HG03439 (cell line): ENCODE data around the gene DNAJC1.
A peak's percentile ranks its signal among the peaks of the same experiment; 100 is the strongest.
"Not testable (repeated sequence)": the region's sequence is repeated elsewhere in the genome, so short reads cannot be mapped to it uniquely, and the experiment has no call there.

Source experiments
- ATAC-seq: cut with Tn5 transposase; IDR thresholded peaks from one replicate; pipeline ENCODE4 v1.9.1; 2021; ENCODE audit warnings: mild to moderate bottlenecking, moderate library complexity; ENCODE audit not compliant: unreplicated experiment

The DNAJC1 gene

DNA sequence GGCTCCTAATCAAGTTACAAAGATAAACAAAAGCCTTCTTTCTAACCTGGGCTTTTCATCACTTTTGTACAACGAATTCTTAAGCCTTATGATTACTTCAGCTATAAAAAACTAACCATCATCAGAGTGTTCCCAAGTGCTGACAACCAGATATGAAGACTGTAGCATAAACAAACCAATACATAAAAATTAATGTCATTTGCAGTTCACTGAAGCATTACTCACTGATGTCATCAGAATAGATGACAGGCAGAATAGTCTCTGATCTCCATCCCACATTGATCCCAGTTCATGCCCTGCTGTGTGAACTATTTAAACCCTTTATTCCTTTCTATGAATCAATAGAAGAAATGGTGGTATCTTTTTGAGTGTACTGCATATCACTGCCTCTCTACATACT lies 84.4 kb downstream of the DNAJC1 start:
- ATAC-seq = no peak

DNA sequence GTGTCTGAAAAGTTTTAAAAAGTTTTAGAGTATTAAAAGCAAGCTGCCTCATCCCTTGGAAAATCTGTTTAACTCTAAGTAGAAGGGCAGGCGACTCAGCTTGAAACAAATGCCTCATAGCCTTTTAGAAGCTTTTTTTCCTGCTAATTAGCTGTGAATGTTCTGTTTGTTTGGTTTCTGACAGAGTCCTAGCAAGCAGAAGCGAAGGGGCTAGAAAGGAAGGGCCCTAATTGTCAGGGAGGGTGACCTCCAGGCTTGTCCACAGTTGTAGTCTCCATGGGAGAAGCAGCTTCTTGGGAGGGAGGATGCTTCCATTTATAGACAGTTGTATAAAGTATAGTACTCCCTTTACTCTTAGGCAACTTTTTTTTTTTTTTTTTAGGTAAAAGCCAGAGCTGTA lies 90.9 kb downstream of the DNAJC1 start:
- ATAC-seq = no peak

- ATAC-seq = no peak
Observed at GRCh38 chr10:21910798-21911197, 92.7 kb downstream of the DNAJC1 start.

- ATAC-seq = no peak
Observed at GRCh38 chr10:21907436-21907835, 96.1 kb downstream of the DNAJC1 start.

GRCh38 chr10:21904930-21905329 lies 98.6 kb downstream of the DNAJC1 start:
- no peak for ATAC-seq

DNA sequence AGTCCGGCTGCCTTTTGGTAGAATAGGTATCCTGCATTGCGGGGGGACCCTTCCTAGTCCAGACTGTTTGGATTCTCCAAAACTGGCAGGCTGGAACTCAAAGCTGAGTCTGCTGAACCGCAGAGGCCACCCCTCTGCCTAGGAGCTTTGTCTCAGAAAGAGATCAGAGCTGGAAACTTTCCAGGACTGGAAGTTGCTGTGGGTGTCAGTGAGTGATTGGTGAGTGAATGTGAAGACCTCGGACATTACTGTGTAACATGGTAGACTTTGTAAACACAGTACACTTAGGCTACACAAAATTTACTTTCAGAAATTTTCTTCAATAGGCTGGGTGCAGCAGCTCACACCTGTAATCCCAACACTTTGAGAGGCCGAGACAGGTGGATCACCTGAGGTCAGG lies 103.8 kb downstream of the DNAJC1 start:
- no peak for ATAC-seq

DNA sequence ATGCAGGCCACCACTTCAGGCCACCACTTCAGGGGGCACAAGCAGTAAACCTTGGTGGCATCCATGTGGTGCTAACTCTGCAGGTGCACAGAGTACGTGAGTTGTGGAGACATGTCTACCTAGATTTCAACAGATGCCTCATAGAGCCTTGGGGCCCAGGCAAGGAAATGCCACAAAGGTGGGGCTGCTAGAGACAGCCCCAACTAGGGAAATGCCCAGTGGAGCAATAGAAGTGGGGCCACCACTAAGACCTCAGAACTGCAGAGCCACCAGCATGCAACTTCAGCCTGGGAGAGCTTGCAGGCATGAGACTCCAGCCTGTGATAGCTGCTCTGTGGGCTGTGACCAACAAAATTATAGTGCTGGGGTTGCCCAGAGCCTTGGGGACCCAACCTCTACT lies 107.6 kb downstream of the DNAJC1 start:
- ATAC-seq = no peak

GRCh38 chr10:21894648-21895342 lies 108.7 kb downstream of the DNAJC1 start:
- no peak for ATAC-seq

GRCh38 chr10:21891439-21891838 lies 112.1 kb downstream of the DNAJC1 start:
- no peak for ATAC-seq

GRCh38 chr10:21889477-21890275 lies 113.9 kb downstream of the DNAJC1 start:
- ATAC-seq = no peak

DNA sequence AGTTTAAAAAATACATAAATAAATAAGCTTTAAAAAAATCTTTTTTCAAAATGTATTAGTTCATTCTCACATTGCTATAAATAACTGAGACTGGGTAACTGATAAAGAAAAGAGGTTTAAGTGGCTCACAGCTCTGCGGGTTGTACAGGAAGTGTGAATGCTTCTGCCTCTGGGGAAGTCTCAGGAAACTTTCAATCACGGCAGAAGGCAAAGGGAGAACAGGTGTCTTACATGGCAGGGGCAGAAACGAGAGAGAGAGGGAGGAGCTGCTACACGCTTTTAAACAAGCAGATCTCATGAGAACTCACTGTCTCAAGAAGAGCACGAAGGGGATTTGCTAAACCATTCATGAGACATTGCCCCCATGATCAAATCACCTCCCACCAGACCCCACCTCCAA lies 114.6 kb downstream of the DNAJC1 start:
- peak; percentile 94 for ATAC-seq

DNA sequence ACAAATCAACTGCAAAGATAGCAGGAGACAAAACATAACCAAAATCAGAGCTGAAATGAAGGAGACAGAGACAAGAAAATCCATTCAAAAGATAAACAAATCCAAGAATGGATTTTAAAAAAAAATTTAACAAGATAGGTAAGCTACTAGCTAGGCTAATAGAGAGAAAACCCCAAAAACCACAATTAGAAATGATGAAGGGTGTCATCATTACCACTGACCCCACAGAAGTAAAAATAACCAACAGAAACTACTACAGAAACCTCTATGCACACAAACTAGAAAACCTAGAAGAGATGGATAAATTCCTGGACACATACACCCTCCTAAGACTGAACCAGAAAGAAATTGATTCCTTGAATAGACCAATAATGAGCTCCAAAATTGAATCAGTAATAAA lies 117.6 kb downstream of the DNAJC1 start:
- no peak for ATAC-seq

DNA sequence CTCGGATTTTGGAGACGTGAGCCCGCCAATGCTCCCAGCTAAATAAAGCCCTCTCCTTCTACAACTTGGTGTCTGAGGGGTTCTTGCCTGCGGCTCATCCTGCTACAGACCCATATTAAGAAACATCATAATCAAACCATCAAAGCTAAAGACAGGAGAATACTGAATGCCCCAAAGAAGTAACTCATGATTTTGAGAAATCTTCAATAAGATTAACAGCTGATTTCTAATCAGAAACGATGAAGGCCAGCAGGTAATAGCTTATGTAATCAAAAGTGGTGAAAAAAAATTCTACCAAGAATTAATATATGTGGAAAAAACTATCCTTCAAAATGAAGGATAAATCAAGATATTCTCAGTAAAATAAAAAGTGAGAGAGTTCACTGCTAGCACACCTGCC lies 130.3 kb downstream of the DNAJC1 start:
- ATAC-seq = no peak

DNA sequence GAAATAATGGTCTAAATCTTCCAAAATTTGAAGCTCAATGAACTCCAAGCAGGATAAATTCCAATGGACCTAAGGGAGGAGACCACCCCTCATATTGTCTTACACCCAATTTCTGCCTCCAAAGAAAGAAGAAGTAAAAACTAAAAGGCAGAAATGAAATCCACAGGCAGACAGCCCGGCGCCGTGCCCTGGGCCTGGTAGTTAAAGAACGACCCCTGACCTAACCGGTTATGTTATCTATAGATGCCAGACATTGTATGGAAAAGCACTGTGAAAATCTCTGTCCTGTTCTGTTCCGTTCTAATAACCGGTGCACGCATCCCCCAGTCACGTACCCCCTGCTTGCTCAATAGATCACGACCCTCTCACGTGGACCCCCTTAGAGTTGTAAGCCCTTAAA lies 130.8 kb downstream of the DNAJC1 start:
- not testable (repeated sequence) for ATAC-seq

DNA sequence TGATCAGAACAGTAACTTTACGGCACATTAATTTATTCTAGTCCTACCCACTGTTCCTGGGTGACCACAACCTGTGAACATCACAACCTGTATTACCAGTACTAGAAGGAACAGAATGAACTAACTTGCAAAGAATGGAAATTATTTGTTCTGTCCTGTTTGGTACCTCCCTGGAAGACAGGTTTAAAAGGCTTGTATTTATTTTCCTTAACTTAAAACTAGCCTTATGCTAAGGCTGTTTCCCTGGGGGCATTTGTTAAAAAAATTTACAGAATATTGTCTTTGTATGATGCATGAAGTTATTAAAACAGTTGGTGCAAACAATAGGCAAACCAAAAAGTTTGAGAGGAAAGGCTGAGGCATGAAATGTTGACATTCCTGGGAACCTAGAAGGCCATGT lies 132.7 kb downstream of the DNAJC1 start:
- ATAC-seq = no peak

DNA sequence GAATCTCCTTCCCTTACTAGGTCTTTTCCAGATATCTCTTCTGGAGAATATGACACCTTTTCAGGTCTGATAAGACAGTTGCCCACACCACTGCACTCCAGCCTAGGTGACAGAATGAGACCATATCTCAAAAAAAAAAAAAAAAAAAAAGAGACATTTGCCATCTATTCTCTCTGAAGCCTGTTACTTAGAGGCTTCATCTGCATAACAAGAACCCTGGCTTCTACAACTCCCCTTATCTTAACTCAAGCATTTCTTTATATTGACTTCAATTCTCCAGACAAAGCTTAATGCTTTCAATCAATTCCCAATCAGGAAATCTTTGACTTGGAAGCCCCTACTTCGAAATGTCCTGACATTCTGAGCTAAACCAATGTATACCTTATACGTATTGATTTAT lies 134.4 kb downstream of the DNAJC1 start:
- not testable (repeated sequence) for ATAC-seq

DNA sequence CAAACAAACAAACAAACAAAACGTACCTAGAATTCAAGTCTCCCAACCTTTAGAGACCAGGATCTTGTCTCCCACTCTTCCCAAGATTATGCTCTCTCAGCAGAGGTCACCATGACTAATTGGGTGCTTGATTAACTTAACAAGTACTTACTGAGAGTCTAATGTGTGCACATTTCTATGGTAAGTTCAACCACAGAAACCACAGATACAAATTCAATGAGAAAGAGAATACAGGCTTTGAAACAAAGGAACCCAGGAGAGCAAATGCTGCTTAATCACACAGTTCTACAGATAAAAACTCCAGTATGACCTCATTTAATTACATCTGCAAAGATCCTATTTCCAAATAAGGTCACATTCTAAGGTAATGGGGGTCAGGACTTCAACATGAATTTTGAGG lies 142.8 kb downstream of the DNAJC1 start:
- no peak for ATAC-seq

DNA sequence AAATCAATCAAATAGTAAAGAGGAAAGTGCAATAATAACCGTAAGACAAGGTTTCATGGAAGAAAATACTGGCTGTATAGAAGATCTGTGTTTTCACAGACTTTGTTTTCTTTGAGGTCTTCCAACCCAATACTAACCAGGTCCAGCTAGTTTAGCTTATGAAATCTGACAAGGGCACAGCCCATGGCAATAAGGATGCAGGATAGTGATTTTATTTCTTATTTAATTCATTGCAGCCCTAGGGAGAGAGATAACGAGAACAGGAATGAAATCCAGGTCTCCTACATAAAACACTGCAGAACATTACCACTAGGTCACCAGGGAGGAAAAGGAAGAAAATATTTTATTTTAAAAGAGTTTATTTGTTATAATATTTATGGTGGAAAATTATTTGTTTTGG lies 145.1 kb downstream of the DNAJC1 start:
- no peak for ATAC-seq

DNA sequence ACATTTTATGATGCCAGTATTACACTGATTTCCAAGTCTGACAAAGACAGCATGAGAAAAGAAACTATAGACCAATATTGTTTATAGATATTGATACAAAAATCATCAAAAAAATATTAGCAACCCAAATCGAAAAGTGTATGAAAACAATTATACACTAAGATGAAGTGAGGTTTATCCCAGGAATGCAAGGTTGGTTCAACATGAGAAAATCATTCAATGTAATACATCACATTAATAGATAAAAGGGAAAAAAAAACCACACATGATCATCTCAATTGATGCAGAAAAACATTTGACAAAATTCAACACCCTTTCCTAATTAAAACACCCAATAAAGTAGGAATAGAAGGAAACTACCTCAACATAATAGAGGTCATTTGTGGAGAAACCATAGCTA lies 153.9 kb downstream of the DNAJC1 start:
- no peak for ATAC-seq

DNA sequence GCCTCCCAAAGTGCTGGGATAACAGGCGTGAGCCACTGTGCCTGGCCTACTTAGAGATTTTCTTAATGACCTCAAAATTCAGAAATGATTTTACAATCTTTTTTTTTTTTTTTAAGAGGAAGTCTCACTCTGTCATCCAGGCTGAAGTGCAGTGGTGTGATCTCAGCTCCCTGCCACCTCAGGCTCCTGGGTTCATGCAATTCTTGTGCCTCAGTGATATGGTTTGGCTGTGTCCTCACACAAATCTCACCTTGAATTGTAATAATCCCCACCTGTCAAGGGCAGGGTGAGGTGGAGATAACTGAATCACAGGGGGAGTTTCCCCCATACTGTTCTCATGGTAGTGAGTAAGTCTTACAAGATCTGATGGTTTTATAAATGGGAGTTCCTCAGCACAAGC lies 159.9 kb downstream of the DNAJC1 start:
- no peak for ATAC-seq

GRCh38 chr10:21841273-21841672 lies 162.3 kb downstream of the DNAJC1 start:
- ATAC-seq = not testable (repeated sequence)

DNA sequence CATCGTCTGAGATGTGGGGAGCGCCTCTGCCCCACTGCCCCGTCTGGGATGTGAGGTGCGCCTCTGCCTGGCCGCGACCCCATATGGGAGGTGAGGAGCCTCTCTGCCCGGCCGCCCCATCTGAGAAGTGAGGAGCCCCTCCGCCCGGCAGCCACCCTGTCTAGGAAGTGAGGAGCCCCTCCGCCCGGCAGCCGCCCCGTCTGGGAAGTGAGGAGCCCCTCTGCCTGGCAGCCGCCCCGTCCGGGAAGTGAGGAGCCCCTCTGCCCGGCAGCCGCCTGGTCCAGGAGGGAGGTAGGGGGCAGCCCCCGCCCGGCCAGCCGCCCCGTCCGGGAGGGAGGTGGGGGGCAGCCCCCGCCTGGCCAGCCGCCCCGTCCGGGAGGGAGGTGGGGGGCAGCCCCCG lies 166.0 kb downstream of the DNAJC1 start:
- ATAC-seq = not testable (repeated sequence)
